Islet of Langerhans (tissue), 1 donor: ENCODE data around the gene ARFGAP2.

Source experiments
- FAIRE-seq: peaks from one replicate; lab custom pipeline; 2011; peaks lifted over from hg19 to GRCh38; lab: Jason Lieb, UNC

Gene ARFGAP2

DNA sequence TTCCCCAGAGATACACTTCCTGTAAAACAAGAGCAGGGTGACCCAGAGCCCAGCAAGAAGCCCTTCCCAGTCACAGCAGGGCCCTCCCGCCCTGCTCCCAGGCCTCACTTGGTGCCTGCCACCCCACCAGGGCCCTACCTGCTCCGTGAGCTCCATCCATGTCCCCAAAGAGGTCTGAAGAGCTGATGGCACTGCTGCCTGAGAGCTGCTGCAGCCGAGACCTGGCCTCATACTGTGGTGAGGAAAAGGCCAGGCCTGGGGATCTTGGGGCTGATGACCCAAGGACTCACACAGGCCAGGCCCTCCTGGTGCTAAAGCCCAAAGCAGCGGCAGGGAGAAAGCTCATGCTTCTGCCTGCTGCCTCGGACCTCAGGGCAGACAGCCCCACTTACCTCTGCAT lies 10.3 kb downstream of the ARFGAP2 start:
- FAIRE-seq: no peak

GRCh38 chr11:47165253-47165840 lies 11.3 kb downstream of the ARFGAP2 start:
- FAIRE-seq: no peak

DNA sequence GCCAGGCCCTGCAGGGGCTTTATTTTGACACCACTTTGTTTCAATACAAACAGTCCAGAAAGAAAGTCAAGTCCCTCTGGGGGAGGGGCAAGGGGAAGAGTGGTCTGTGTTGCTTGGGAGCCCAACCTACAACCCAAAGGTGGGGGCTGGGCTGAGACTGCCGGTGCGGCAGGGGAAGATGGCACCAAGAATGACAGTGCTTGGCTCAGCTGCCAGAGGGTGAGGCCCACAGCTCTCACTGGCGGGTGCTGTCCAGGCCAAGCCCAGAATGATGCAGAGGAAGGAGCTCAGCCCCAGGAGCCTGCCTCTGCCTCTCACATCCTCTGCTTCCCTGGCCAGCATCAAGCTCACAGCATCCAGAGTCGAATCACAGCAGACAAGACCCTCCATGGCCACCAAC lies 12.4 kb downstream of the ARFGAP2 start:
- FAIRE-seq: no peak

- no peak for FAIRE-seq
Measured at GRCh38 chr11:47163898-47164297, 12.8 kb downstream of the ARFGAP2 start.

- no peak for FAIRE-seq
Measured at GRCh38 chr11:47163193-47163592, 13.5 kb downstream of the ARFGAP2 start.

- FAIRE-seq: no peak
Measured at GRCh38 chr11:47162426-47162825, 14.3 kb downstream of the ARFGAP2 start.

GRCh38 chr11:47161890-47162289 lies 14.8 kb downstream of the ARFGAP2 start:
- no peak for FAIRE-seq

- no peak for FAIRE-seq
Measured at GRCh38 chr11:47161134-47161854, 15.4 kb downstream of the ARFGAP2 start.

GRCh38 chr11:47160753-47161133 lies 15.9 kb downstream of the ARFGAP2 start:
- no peak for FAIRE-seq

- no peak for FAIRE-seq
Measured at GRCh38 chr11:47158242-47158641, 18.4 kb downstream of the ARFGAP2 start.

DNA sequence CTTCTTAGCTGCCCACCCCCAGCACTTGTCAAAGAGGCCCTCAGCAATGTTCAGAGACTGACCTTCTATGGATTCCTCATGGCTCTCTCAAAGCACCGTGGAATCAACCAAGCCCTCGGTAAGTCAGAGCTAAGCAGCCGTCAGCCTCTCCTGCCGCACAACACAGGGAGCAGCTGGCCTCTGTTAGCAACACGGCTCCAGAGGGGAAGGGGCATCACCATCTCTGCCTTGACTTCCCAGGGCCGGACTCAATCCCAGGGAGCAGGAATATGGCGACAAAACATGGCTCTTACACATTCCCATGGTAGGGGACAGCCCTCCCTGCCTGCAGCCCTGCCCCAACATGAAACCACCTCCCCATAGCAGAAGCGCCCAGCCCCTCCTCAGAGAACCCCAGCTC lies 18.9 kb downstream of the ARFGAP2 start:
- no peak for FAIRE-seq

DNA sequence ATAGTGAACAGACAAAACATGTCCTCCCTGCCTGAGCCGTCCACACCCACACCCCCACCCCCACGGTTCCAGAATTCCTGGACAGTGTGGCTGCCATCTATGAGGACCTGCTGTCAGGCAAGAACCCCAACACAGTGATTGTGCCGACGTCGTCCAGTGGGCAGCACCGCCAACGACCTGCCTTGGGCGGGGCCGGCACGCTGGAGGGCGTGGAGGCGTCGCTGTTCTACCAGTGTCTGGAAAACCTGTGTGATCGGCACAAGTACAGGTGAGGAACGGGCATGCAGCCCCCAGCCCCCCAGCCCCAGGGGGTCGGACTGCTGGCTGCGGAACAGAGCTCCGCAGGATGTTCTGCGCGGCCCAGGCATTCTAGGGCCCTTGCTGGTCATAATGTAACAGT lies 19.7 kb downstream of the ARFGAP2 start:
- no peak for FAIRE-seq

- FAIRE-seq: no peak
Measured at GRCh38 chr11:47156333-47156732, 20.3 kb downstream of the ARFGAP2 start.

DNA sequence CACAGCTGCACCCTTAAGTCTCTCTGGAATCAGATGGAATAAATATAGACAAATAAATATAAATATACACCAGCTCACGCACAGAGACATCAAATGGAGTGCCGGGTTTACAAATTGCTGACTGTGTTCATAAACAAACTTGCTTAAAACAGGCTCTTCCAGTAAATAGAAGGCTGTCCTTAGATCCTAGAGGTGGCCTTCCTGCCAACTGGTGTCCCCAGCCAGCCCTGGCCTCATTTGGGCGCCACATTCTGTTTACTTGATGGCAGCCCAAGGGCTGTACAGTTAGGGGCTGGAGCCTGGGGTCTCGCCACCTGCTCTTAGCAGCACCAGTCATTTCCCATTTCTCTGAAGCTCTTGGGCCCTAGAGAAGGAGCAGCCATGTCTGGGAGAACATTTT lies 20.8 kb downstream of the ARFGAP2 start:
- FAIRE-seq: no peak

GRCh38 chr11:47154616-47155570 lies 21.8 kb downstream of the ARFGAP2 start:
- no peak for FAIRE-seq

GRCh38 chr11:47152953-47153950 lies 23.4 kb downstream of the ARFGAP2 start:
- no peak for FAIRE-seq

GRCh38 chr11:47152126-47152952 lies 24.3 kb downstream of the ARFGAP2 start:
- FAIRE-seq: no peak

DNA sequence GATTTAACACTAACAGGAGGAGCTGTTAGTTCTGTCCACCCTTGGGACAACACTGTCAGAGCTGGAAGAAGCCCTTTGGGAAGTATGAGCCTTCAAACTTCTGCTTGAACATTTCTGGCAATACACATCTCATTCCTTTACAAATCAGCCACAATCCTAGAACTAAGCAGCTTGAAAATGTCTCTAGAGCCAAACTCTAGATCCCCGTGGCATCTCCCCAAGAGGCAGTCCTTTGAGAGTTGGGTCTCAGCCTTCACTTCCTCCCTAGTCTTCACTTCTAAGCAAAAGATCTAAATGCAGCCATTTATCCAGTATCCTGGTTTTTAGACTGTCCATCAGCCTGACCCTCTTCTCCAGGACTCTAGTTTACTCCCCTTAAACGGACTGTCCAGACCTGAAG lies 26.9 kb downstream of the ARFGAP2 start:
- no peak for FAIRE-seq

GRCh38 chr11:47148903-47149531 lies 27.7 kb downstream of the ARFGAP2 start:
- FAIRE-seq: no peak

DNA sequence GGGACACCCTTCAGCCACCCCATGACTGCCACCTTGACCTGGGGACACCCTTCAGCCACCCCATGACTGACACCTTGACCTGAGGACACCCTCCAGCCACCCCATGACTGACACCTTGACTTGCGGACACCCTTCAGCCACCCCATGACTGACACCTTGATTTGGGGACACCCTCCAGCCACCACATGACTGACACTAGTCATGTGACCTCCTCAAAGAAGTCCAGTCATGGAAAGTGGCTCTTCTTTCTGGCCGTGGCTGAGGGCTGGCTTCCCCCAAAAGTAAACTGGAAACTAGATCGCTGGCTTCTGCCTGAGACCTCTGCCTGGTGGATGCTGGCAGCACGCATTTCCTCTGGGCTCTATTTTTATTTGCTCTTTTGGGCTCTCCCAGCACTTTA lies 28.4 kb downstream of the ARFGAP2 start:
- FAIRE-seq: no peak
